ENCODE results near the gene PAFAH1B2. TPM values are rescaled to one million over a fixed set of nuclear protein-coding genes. Genes with fewer than 3 reads are reported as not detected.
"Not testable (repeated sequence)": the region's sequence is repeated elsewhere in the genome, so short reads cannot be mapped to it uniquely, and the experiment has no call there.

Gene PAFAH1B2
- 143 and 205 TPM in 2 replicates for total RNA-seq (2014; rRNA removed; shearing (Covaris generic); ENCODE audit: low replicate concordance)

GRCh38 chr11:117143871-117144476 is at the start of gene PAFAH1B2:
TSS of gene PAFAH1B2 (plus strand) at chr11:117144287. CDS start at chr11:117152448, 8,161 bp downstream.
- Histone ChIP-seq H3K27me3 (no peaks in the 10 kb centered on the region), H3K4me3 (peak within 1 kb of the TSS; percentile 65), H3K9me3 (no peaks in the 10 kb centered on the region), H3K36me3 (peaks cover 30% of the 10 kb centered on the region)
- peak; percentile 95 for DNase-seq

DNA sequence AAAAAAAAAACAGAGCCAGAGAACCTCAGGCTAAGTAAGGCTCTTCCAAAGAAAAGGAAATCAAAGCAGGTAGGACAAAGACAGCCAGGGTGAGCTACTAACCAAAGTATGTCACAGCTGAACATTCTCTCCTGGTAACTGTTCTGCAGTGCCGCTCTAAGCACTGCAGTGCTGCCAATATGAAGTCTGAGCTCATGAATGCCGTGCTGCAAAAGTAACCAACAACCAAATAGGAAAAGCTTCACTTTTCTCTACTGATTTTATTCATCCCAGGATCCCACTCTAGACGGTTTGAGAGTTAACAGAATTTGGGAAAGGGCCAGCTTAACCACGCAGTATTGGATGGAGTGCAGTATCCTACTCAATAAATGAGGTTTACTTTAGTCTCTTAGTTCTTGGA is 49.3 kb upstream of the PAFAH1B2 start:
- DNase-seq: peak; percentile 31
- Histone ChIP-seq H3K36me3 (peaks cover 4% of the 10 kb centered on the region; the same call in 1 of the 2 replicates), H3K9me3 (no peaks in the 10 kb centered on the region), H3K4me3 (no peak overlapping the region), H3K27me3 (no peaks in the 10 kb centered on the region)

DNA sequence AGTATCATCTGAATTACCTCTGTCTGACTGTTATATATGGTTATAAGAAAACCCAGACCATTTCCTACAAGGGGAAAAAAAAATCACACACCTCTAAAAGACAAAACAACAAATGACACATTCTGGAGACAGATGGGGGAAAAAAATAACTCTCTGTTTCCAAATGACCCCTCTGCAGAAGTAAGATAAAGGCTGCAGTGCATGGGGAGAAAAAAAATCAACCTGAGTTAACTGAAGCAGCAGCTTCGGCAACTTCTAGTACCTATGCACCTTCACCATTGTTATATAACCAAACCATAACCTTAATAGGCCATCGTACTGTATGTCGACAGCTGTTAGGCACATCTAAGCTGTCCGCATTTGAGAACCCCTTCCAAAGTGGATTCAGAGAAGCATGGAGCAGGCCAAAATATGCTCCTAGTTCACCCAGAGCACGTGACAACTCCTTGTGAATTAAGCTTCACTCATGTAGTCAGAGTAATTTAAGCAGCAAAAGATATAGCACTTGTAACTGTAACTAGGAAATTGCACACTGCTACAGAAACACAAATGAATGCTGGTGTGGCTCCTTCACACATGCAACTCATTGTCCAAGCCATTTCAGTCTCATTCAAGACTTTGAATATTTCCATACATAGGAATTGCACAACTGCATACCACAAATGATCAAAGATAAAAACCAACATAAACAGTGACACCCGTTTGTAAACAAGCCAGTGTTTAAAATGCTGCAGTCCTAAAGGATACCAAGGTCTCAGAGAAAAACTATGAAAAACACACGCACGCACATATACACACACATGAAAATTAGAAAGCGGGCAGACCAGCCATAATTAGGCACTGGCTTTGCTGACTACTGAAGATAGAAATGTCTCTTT is 48.6 kb upstream of the PAFAH1B2 start:
- Histone ChIP-seq H3K4me3 (peak overlapping the region; percentile 82; the same call in 1 of the 2 replicates), H3K36me3 (peaks cover 4% of the 10 kb centered on the region; the same call in 1 of the 2 replicates), H3K9me3 (no peaks in the 10 kb centered on the region), H3K27me3 (no peaks in the 10 kb centered on the region)
- no peak for DNase-seq

DNA sequence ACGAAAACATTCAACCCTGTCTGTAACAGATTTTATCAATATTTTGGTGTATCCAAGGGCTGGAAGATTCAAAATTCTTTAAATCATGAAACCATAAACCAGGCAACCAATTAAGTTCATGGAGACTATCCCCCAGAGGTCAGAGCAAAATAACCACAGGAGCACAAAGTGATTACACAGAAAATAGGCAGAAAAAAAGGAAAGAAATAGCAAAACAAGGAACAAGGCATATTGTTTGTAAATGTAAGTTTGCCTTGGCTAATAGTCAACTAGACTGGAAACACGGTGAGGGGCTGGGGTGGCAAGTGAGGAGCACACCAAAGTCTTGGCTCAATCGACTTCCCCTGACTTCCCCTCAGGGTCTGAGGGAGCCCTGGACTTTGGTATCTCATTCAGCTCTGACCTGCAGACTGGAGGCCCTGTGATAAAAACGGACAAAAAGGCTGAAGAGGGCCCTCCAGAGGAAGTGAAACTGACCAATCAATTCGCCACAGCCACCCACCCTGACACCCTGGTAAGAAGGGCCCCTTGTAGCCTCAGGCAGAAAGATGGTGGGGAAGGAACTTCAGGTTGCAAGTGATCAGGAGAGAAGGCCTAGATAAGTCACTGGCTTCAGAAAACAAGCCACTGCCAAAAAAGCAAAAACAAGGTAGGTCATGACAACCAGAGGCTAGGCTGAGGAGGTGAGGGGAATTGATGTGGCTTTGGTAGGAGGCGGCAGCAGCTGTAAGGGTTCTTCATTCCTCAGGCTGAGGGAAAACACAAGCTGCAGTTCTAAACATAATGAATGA is 47.7 kb upstream of the PAFAH1B2 start:
- DNase-seq: no peak
- Histone ChIP-seq H3K36me3 (peaks cover 4% of the 10 kb centered on the region; the same call in 1 of the 2 replicates), H3K4me3 (peak overlapping the region; percentile 82), H3K9me3 (no peaks in the 10 kb centered on the region), H3K27me3 (no peaks in the 10 kb centered on the region)

GRCh38 chr11:117097014-117097388 is 47.1 kb upstream of the PAFAH1B2 start:
- Histone ChIP-seq H3K36me3 (peaks cover 4% of the 10 kb centered on the region; the same call in 1 of the 2 replicates), H3K27me3 (no peaks in the 10 kb centered on the region), H3K4me3 (peak overlapping the region; percentile 82), H3K9me3 (no peaks in the 10 kb centered on the region)
- DNase-seq: no peak

DNA sequence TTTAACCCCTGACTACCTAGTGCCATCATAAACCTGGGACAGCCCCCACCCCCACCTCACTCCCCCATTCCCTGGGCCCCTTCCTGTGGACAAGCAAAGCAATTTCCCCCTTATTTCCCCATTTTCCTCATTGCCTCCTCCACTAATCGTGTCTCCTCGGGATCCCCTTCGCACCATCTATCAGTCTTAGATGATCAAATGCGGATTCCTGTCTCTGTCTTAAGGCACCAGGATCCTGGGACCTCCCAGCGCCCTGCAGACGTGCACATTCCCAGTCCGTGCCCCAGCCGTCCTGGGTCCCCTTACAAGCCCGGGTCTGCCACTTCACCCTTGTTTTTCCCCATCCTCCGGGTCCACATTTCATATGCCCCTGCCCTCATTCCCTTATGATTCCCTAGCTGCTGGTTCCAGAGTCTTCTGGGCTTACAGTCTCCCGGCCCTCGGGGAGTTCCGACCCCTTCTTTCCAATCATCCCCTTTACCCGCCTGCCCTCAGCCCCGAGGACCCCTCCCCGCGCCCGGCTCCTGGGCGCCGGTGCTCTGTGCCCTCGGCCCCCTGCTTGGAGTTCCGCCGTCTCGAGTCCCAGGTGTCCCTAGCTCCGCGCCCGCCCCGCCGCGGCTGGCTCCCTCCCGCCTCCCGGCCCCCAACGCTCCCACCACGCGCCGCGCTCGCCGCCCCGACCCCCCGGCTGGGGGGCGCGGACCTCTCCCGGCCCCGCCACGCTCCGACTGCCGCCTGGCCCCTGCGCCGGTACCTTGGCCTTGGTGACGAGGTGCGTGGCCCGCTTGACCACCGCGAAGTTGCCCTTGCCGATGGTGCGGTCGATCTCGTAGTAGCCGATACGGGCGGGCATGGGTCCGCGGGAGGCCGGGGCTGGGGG is 46.5 kb upstream of the PAFAH1B2 start:
- Histone ChIP-seq H3K4me3 (peak overlapping the region; percentile 82), H3K9me3 (no peaks in the 10 kb centered on the region), H3K27me3 (no peaks in the 10 kb centered on the region), H3K36me3 (no peaks in the 10 kb centered on the region; the same call in 1 of the 2 replicates)
- DNase-seq: peak; percentile 26

DNA sequence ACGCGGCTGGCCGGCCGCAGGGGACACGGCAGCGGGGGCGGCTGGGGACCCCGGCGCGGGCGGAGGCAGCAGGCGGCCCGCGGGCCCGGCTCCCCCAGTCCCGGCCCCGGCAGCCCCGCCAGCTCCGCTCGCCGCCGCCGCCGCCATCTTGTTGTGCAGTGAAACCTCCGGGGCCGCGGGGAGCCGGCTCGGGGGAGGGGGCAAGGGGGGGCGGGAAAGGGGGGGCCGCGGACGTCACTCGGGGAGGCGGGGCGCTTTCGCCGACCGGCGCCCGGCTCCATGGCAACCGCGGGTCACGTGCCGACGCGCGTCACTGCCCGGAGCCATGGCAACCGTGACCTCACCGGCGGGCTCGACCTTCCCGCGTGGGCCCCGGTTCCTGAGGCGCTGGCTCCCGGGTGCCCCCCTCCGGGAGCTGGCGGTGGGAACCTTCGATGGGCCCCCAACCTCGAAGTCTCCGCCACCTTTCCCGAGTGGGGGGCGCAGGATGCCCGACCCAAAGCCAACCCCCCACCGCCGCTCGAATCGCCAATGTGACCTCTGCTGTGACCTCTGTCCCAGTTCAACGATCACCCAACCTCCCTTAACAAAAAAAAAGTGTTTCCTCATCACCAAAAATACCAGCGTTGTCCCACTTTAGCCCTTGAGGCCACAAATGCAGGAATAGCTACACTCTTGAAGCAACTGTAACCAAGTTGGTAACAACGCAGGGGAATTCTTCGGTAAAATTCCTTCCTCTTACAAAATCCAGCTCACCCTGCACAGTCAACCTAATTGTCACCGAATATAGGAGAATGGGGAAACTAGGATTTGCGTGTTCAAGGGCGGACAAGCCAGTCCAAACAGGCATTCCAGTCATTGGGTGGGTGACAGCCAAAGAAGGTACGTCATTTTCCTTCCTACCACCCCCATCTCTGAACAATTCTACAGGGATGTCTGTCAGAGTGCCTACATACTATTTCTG is 45.5 kb upstream of the PAFAH1B2 start, which contains the start of gene SIK3:
Gene SIK3, minus strand, starts transcription at position 160 of the 964 bp plus-strand sequence. Its CDS starts 13 bp downstream, at position 147.
- no peaks in the 10 kb centered on the region for H3K27me3 ChIP-seq
- peak; percentile 87 for DNase-seq
- no peaks in the 10 kb centered on the region for H3K36me3 ChIP-seq

DNA sequence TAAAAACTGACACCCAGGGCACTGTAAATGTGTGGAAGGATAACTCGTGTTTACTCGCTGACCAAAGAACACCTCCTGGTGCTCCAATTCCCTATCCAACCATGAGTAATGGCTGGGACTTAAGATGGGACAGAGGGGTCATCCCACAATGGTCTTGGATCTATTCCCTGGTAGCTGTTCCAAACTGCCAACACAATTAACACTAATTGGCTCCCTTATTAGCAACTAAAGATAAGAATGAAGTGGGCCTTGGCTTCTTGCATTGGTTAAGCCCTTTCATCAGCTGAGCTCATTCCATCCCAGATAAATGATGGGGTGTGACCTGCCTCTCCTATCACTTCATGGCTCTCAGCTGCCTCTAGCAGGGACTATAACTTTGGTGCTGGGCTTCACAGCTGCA is 44.4 kb upstream of the PAFAH1B2 start:
- H3K27me3 ChIP-seq: no peaks in the 10 kb centered on the region
- DNase-seq: no peak
- no peak overlapping the region for H3K4me3 ChIP-seq
- no peaks in the 10 kb centered on the region for H3K9me3 ChIP-seq
- no peaks in the 10 kb centered on the region for H3K36me3 ChIP-seq

More for the DNA sequence above, 45.5 kb upstream of the PAFAH1B2 start, which contains the start of gene SIK3:
- peak within 1 kb of the TSS; percentile 82 for H3K4me3 ChIP-seq
- no peaks in the 10 kb centered on the region for H3K9me3 ChIP-seq

- no peaks in the 10 kb centered on the region for H3K27me3 ChIP-seq
- no peak overlapping the region for H3K4me3 ChIP-seq
- H3K36me3 ChIP-seq: no peaks in the 10 kb centered on the region
- DNase-seq: no peak
- H3K9me3 ChIP-seq: no peaks in the 10 kb centered on the region
Observed at GRCh38 chr11:117100556-117100955, 43.5 kb upstream of the PAFAH1B2 start.

DNA sequence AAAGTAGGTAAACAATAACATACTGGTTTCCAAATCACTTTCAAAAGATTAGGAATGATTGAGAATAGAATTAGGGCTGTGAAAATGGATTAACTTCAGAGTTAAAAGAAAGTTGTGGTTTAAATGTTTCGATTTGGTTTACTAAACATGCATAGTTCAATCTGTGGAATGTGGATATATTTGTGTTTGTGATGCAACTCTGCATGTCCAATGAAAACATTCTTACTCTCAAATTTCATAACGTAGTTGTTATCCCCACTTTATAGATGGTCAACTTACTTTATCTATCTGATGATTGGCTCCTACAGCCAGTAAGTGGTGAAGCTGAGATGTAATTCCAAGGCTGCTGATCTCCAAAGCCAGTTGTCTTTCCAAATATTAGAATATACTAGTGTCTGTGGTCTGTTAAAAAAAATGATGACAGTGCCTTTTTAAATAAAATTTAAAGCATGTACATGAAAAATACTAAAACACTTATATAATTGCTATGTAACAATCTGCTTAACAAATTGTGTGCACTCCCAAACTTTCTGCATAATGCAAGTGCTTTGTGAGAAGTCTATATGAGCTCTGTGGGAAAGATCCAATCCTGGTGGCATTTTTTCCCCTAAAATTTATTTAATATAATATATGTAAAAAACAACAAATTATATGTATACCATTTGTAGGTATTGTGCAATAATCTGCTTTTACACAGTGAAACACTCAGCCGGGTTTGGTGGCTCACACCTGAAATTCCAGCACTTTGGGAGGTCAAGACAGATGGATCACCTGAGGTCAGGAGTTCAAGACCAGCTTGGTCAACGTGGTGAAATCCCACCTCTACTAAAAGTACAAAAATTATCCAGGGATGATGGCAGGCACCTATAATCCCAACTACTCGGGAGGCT is 36.1 kb upstream of the PAFAH1B2 start:
- no peaks in the 10 kb centered on the region for H3K27me3 ChIP-seq
- DNase-seq: no peak
- H3K36me3 ChIP-seq: no peaks in the 10 kb centered on the region
- no peak overlapping the region for H3K4me3 ChIP-seq
- H3K9me3 ChIP-seq: no peaks in the 10 kb centered on the region

DNA sequence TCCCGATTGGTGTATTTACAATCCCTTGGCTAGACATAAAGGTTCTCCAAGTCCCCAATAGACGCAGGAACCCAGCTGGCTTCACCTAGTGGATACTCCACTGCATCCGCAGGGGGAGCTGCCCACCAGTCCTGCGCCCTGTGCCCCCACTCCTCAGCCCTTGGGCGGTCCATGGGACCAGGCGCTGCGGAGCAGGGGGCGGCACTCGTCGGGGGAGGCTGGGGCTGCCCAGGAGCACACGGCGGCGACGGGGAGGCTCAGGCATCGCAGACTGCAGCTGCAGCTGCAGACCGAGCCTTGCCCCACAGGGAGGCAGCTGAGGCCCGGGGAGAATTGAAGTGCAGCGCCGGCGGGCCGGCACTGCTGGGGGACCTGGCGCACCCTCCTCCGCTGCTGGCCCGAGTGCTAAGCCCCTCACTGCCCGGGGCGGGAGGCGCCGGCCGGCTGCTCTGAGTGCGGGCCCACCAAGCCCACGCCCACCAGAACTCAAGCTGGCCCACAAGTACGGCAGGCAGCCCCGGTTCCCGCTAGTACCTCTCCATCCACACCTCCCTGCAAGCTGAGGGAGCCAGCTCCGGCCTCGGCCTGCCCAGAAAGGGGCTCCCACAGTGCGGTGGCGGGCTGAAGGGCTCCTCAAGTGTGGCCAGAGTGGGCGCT is 33.7 kb upstream of the PAFAH1B2 start:
- Histone ChIP-seq H3K36me3 (no peaks in the 10 kb centered on the region), H3K4me3 (no peak overlapping the region), H3K9me3 (no peaks in the 10 kb centered on the region), H3K27me3 (no peaks in the 10 kb centered on the region)
- DNase-seq: no peak

DNA sequence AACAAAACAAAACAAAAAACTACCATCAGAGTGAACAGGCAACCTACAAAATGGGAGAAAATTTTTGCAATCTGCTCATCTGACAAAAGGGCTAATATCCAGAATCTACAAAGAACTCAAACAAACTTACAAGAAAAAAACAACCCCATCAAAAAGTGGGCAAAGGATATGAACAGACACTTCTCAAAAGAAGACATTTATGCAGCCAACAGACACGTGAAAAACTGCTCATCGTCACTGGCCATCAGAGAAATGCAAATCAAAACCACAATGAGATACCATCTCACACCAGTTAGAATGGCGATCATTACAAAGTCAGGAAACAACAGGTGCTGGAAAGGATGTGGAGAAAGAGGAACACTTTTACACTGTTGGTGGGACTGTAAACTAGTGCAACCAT is 31.6 kb upstream of the PAFAH1B2 start:
- not testable (repeated sequence) for DNase-seq, H3K36me3 ChIP-seq

GRCh38 chr11:117112939-117113338 is 31.1 kb upstream of the PAFAH1B2 start:
- H3K9me3 ChIP-seq, H3K4me3 ChIP-seq, DNase-seq, H3K27me3 ChIP-seq, H3K36me3 ChIP-seq: not testable (repeated sequence)

More for the DNA sequence above, 31.6 kb upstream of the PAFAH1B2 start:
- not testable (repeated sequence) for H3K4me3 ChIP-seq, H3K27me3 ChIP-seq, H3K9me3 ChIP-seq

DNA sequence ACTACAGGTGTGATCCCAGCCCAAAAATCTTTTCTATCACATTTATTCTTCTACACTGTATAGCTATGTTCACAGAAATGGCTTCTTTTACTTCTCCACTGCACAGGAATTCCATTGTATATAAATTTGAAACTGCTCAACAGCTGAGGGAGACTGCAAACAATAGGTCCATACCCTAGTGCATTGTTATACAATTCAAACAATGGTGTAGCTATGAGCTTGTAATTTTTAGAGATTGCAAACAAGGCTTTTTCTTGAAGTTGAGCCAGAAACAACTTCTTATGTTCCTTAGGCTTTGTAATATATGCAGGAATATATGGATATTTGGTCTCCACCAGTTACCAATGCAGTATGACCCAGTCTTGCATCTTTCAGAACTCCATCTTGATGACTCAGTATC is 26.4 kb upstream of the PAFAH1B2 start:
- Histone ChIP-seq H3K36me3 (no peaks in the 10 kb centered on the region), H3K27me3 (no peaks in the 10 kb centered on the region), H3K9me3 (no peaks in the 10 kb centered on the region), H3K4me3 (no peak overlapping the region)
- no peak for DNase-seq
